ENCODE data around the gene EPB41L4A.
A peak's percentile ranks its signal among the peaks of the same experiment; 100 is the strongest.

The EPB41L4A gene

GRCh38 chr5:112293587-112293986 lies 125.5 kb downstream of the EPB41L4A start:
- TF ChIP-seq POLR2A (IDR thresholded peaks at IDR 0.05; ENCODE audit: low read length) = no peak
- no peak for TF ChIP-seq GATA1 (IDR thresholded peaks at IDR 0.05; ENCODE audit: low read depth, low read length)
- DNase-seq = no peak

GRCh38 chr5:112290691-112291090 lies 128.4 kb downstream of the EPB41L4A start:
- no peak for DNase-seq
- TF ChIP-seq POLR2A (IDR thresholded peaks at IDR 0.05; ENCODE audit: low read length) (no peak), GATA1 (IDR thresholded peaks at IDR 0.05; ENCODE audit: low read depth, low read length) (no peak)

- TF ChIP-seq POLR2A (IDR thresholded peaks at IDR 0.05; ENCODE audit: low read length) (no peak), GATA1 (IDR thresholded peaks at IDR 0.05; ENCODE audit: low read depth, low read length) (no peak)
- DNase-seq = peak; percentile 8 to 9
Measured at GRCh38 chr5:112289465-112289864, 129.6 kb downstream of the EPB41L4A start.

GRCh38 chr5:112283943-112284929 lies 134.8 kb downstream of the EPB41L4A start:
- TF ChIP-seq GATA1 (IDR thresholded peaks at IDR 0.05; ENCODE audit: low read depth, low read length) = no peak
- TF ChIP-seq POLR2A (IDR thresholded peaks at IDR 0.05; ENCODE audit: low read length) = no peak
- no peak for DNase-seq

DNA sequence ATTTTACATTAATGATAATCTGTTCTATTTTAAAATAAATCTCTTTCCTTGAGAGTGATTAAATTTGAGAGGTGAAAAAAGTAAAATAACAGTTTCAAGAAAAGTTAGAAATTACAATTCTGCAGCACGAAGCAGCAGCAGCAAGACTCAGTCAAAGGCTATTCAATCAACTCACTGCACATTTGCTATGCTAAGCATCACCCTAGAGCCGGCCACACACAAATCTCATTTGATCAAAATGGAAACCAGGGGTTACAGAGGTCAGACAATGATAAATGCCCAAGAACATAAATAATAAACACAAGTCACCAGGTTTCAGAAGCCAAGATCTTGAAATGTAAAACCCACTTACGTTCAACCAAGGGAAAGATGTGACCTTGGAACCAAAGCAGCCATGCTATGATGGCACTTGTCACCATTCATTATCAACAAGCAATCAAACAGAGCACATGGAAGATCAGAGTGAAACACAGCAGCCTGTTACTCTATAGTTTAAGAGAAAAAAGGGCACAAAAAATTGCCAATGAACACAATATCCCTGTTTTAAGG lies 136.0 kb downstream of the EPB41L4A start:
- TF ChIP-seq GATA1 (IDR thresholded peaks at IDR 0.05; ENCODE audit: low read depth, low read length) (no peak), POLR2A (IDR thresholded peaks at IDR 0.05; ENCODE audit: low read length) (no peak)
- no peak for DNase-seq

- no peak for TF ChIP-seq POLR2A (IDR thresholded peaks at IDR 0.05; ENCODE audit: low read length)
- TF ChIP-seq GATA1 (IDR thresholded peaks at IDR 0.05; ENCODE audit: low read depth, low read length) = no peak
- no peak for DNase-seq
Measured at GRCh38 chr5:112279082-112279481, 140.0 kb downstream of the EPB41L4A start.

GRCh38 chr5:112276991-112277390 lies 142.1 kb downstream of the EPB41L4A start:
- no peak for DNase-seq
- no peak for TF ChIP-seq GATA1 (IDR thresholded peaks at IDR 0.05; ENCODE audit: low read depth, low read length)

- no peak for DNase-seq
- no peak for TF ChIP-seq POLR2A (IDR thresholded peaks at IDR 0.05; ENCODE audit: low read length)
- TF ChIP-seq GATA1 (IDR thresholded peaks at IDR 0.05; ENCODE audit: low read depth, low read length) = no peak
Measured at GRCh38 chr5:112275671-112276070, 143.4 kb downstream of the EPB41L4A start.

DNA sequence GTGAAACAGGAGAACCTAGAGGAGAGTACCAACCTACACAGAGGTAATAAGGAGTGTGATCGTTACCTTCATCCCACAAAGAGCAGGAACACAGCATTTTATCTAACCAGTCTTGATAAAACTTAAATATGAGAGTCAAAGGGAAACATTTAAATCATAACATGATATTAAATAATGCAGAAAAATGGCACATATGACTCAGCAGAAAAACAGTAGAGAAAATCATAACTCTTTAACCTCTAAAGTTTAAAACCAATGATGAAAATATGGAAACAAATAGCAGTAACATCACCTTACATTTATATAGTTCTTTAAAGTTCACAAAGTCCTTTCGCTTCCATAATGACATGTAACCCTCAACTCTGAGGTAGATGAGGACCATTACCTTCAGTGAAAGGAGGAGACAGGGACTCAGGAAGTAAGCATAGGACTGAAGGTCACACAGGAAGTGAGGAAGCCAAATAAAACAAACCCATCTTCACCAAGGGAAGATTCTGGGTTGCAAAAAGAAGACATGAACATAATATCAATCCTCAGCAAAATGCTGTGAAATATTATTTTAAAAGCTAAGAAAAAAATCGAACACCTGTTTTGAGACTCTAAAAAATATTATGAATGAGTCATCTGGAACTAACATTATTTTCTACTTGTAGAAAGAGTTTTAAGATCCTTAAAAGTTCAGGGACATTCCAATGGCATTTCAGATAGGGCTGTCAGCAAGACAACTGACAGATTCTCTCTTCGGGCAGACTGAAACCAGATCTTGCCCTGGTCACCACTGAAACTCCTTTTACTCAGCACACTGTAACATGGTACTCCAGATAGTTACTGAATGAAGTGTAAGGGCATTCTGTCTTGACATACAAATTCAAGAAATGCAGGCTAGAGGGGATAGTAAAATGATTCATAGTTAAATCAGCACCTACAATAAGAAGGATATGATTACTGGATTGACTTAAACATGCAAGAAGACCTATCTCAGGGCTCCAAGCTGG lies 148.5 kb downstream of the EPB41L4A start:
- TF ChIP-seq POLR2A (IDR thresholded peaks at IDR 0.05; ENCODE audit: low read length) = no peak
- TF ChIP-seq GATA1 (IDR thresholded peaks at IDR 0.05; ENCODE audit: low read depth, low read length) = no peak
- DNase-seq = no peak

GRCh38 chr5:112267231-112267630 lies 151.8 kb downstream of the EPB41L4A start:
- no peak for DNase-seq
- TF ChIP-seq POLR2A (IDR thresholded peaks at IDR 0.05; ENCODE audit: low read length) (no peak), GATA1 (IDR thresholded peaks at IDR 0.05; ENCODE audit: low read depth, low read length) (no peak)

DNA sequence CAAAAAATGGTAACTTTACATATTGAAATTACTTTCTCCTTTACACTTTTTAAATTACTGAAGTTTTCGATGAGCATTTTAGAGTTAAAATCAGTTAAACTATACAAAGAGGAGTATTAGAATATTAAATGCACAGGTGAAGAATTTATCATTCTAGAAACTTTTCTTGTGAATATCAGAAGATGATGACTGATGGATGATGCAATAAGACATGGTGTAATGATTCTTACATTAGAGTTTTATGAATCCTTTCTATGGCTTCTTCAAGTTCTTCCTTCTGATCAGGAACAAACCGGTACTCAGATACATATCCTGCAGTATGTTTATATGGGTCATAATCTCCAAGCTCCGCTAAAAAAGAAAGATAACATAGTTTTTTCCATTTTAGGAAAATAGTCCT lies 154.4 kb downstream of the EPB41L4A start:
- DNase-seq = no peak

GRCh38 chr5:112264151-112264550 lies 154.9 kb downstream of the EPB41L4A start:
- TF ChIP-seq POLR2A (IDR thresholded peaks at IDR 0.05; ENCODE audit: low read length) (no peak), GATA1 (IDR thresholded peaks at IDR 0.05; ENCODE audit: low read depth, low read length) (no peak)
- DNase-seq = no peak

More for the DNA sequence above, 154.4 kb downstream of the EPB41L4A start:
- TF ChIP-seq POLR2A (IDR thresholded peaks at IDR 0.05; ENCODE audit: low read length) (no peak), GATA1 (IDR thresholded peaks at IDR 0.05; ENCODE audit: low read depth, low read length) (no peak)

- TF ChIP-seq GATA1 (IDR thresholded peaks at IDR 0.05; ENCODE audit: low read depth, low read length) = no peak
- no peak for TF ChIP-seq POLR2A (IDR thresholded peaks at IDR 0.05; ENCODE audit: low read length)
- no peak for DNase-seq
Measured at GRCh38 chr5:112263469-112263868, 155.6 kb downstream of the EPB41L4A start.

- no peak for TF ChIP-seq POLR2A (IDR thresholded peaks at IDR 0.05; ENCODE audit: low read length)
- no peak for TF ChIP-seq GATA1 (IDR thresholded peaks at IDR 0.05; ENCODE audit: low read depth, low read length)
- no peak for DNase-seq
Measured at GRCh38 chr5:112258571-112258970, 160.5 kb downstream of the EPB41L4A start.
